Body of pancreas (tissue), 4 donors: ENCODE data around the gene SSNA1. TPM values are rescaled to one million over a fixed set of nuclear protein-coding genes. Genes with fewer than 3 reads are reported as not detected.

Experiments used
- ATAC-seq: fragments of 150-250 bp; one replicate; pipeline ENCODE4 v1.9.1; 2016
- DNase-seq, 4 donors: peaks; one replicate each; pipeline ENCODE4 v3.0.0-alpha.2; 2019
- H3K27ac ChIP-seq, 4 donors: fragments of 200-600 bp; sonication (generic); 1 replicate in 3 of 4; 2 replicates in 1 of 4; pipeline versions ENCODE4 v1.5.1 to v1.6.1; 2016 to 2019; ENCODE audit warnings: mild to moderate bottlenecking in 1 of 4, mixed read lengths in 1 of 4, moderate library complexity in 1 of 4
- H3K27me3 ChIP-seq, 2 donors: fragments of 200-600 bp; sonication (generic); one replicate each; pipeline ENCODE4 v1.6.0; 2016; ENCODE audit warnings: mild to moderate bottlenecking in 1 of 2
- H3K36me3 ChIP-seq, 2 donors: fragments of 200-600 bp; sonication (generic); replicated peaks in 1 of 2; 2 replicates each; pipeline ENCODE4 v1.5.1; 2016; ENCODE audit warnings: low read depth in 2 of 2; ENCODE audit not compliant: insufficient read depth in 1 of 2
- H3K4me1 ChIP-seq: fragments of 200-600 bp; sonication (generic); one replicate; pipeline ENCODE4 v1.6.0; 2016
- H3K4me3 ChIP-seq, 2 donors: fragments of 200-600 bp; sonication (generic); 1 replicate in 1 of 2; 2 replicates in 1 of 2; pipeline ENCODE4 v1.5.1; 2016 to 2019
- H3K9me3 ChIP-seq, 3 donors: fragments of 200-600 bp; sonication (generic); 1 replicate in 2 of 3; 2 replicates in 1 of 3; pipeline ENCODE4 v1.5.1; 2016
- CTCF ChIP-seq, 7 experiments: fragments of 450-650 bp in 4 of 7; fragments of 200-600 bp in 3 of 7; sonication (generic) in 3 of 7; IDR thresholded peaks; one replicate each; pipeline ENCODE4 v1.5.1; 2016 to 2019; ENCODE audit warnings: antibody characterized with exemption in 7 of 7
- POLR2A ChIP-seq, 3 donors: fragments of 450-650 bp; IDR thresholded peaks; one replicate each; pipeline ENCODE4 v1.6.1; 2016; ENCODE audit warnings: antibody characterized with exemption in 3 of 3, mild to moderate bottlenecking in 2 of 3
- WGBS, 2 donors: methylation state at CpG; one replicate each; pipeline ENCODE4 v1.1.5; 2017; 5-methylcytosine and 5-hydroxymethylcytosine counted together
- intact Hi-C: fragments of 100-400 bp; cut with DNase I; formaldehyde crosslinking; loops from one replicate; pipeline ENCODE4 v1.15.1; 2023
- total RNA-seq, 2 donors: library from RNA; depleted of rRNA; stranded (reverse); fragments of >200 nt; gene quantifications; one replicate each; pipeline ENCODE4 v1.1.0, GENCODE V29; 2016

SSNA1 gene
- total RNA-seq, 2 donors from 2014 or later = 62.3 to 79.1 TPM

- ATAC-seq (peak; percentile 81), DNase-seq (peak; percentile 97 to 99 (median 98))
- H3K4me1 ChIP-seq = peaks cover 63% of the 10 kb centered on the region
- TF ChIP-seq CTCF (IDR thresholded peaks at IDR 0.05) (no peak), POLR2A (IDR thresholded peaks at IDR 0.05) (peak; percentile 20 to 62 (median 59))
- intact Hi-C loops = no loop called here
- peak overlapping the region; percentile 57 to 83 for H3K4me3 ChIP-seq
- no peaks in the 10 kb centered on the region for H3K9me3 ChIP-seq
- no peaks in the 10 kb centered on the region for H3K36me3 ChIP-seq
- 3% methylated on average over 44 of the region's 63 CpGs; no CpG with 5 or more reads in 1 of the 2 donors for WGBS, 2 donors
- no peaks in the 10 kb centered on the region for H3K27me3 ChIP-seq
- peak overlapping the region; percentile 83 to 96 (median 88) for H3K27ac ChIP-seq
Observed at GRCh38 chr9:137223078-137223970, 34.8 kb downstream of the SSNA1 start.

- no peak for DNase-seq
- intact Hi-C loops = no loop called here
- TF ChIP-seq POLR2A (IDR thresholded peaks at IDR 0.05) (no peak), CTCF (IDR thresholded peaks at IDR 0.05) (no peak)
Observed at GRCh38 chr9:137224830-137225694, 36.6 kb downstream of the SSNA1 start, which contains the start of gene CYSRT1. TSS of gene CYSRT1 (plus strand) at chr9:137225174. CDS start at chr9:137225622, 448 bp downstream.

GRCh38 chr9:137225699-137226331 lies 37.3 kb downstream of the SSNA1 start:
- ATAC-seq = no peak
- Histone ChIP-seq H3K27ac (peak overlapping the region in 2 of 4 donors; percentile 76 to 77), H3K27me3 (peaks cover 0 to 9% of the 10 kb centered on the region in 2 donors), H3K9me3 (no peaks in the 10 kb centered on the region), H3K4me1 (peaks cover 44% of the 10 kb centered on the region), H3K4me3 (no peak overlapping the region), H3K36me3 (no peaks in the 10 kb centered on the region)
- no peak for TF ChIP-seq CTCF (IDR thresholded peaks at IDR 0.05)
- TF ChIP-seq POLR2A (IDR thresholded peaks at IDR 0.05) = no peak
- intact Hi-C loops = no loop called here
- 76% methylated on average over 14 of the region's 21 CpGs; no CpG with 5 or more reads in 1 of the 2 donors for WGBS, 2 donors
- no peak for DNase-seq

More at GRCh38 chr9:137224830-137225694, 36.6 kb downstream of the SSNA1 start, which contains the start of gene CYSRT1:
- Histone ChIP-seq H3K27me3 (peaks cover 0 to 2% of the 10 kb centered on the region in 2 donors), H3K27ac (peak within 1 kb of the TSS in 3 of 4 donors; percentile 87 to 96 (median 89)), H3K36me3 (no peaks in the 10 kb centered on the region), H3K9me3 (no peaks in the 10 kb centered on the region), H3K4me3 (no peak within 1 kb of the TSS), H3K4me1 (peaks cover 48% of the 10 kb centered on the region)
- ATAC-seq = no peak
- 52 to 60% methylated on average over 11 to 19 of the region's 23 CpGs for WGBS, 2 donors

- WGBS, 2 donors = 59 to 65% methylated on average over 13 to 18 of the region's 18 CpGs
- no peaks in the 10 kb centered on the region for H3K9me3 ChIP-seq
- H3K4me1 ChIP-seq = peaks cover 42% of the 10 kb centered on the region
- ATAC-seq = no peak
- TF ChIP-seq CTCF (IDR thresholded peaks at IDR 0.05) (no peak), POLR2A (IDR thresholded peaks at IDR 0.05) (no peak)
- no peak for DNase-seq
- H3K4me3 ChIP-seq = no peak overlapping the region
- peak overlapping the region; percentile 58 to 85 (median 76) for H3K27ac ChIP-seq
- intact Hi-C loops = no loop called here
- peaks cover 0 to 12% of the 10 kb centered on the region in 2 donors for H3K27me3 ChIP-seq
- H3K36me3 ChIP-seq = no peaks in the 10 kb centered on the region
Observed at GRCh38 chr9:137226338-137227053, 38.0 kb downstream of the SSNA1 start.
